Measurements from ENCODE around the gene CYTH1. TPM values are rescaled to one million over a fixed set of nuclear protein-coding genes. Genes with fewer than 3 reads are reported as not detected.

CYTH1 gene
- total RNA-seq, 1 experiment from 2014 or later, result 34.3 TPM

GRCh38 chr17:78819806-78820792 lies 38.0 kb upstream of the CYTH1 start:
- Histone ChIP-seq H4K20me1 (ENCODE audit: insufficient read depth) (peaks cover 7% of the 10 kb centered on the region; the same call in 1 of the 2 replicates), H3K9ac (ENCODE audit: low read length) (no peak overlapping the region), H2AFZ (ENCODE audit: low read depth, low read length, poor library complexity, severe bottlenecking) (no peak overlapping the region), H3K36me3 (ENCODE audit: control insufficient read depth in 1 of 2, insufficient read depth in 2 of 2, low read length in 2 of 2) (peaks cover 75 to 93% of the 10 kb centered on the region in 2 experiments), H3K4me1 (ENCODE audit: control insufficient read depth in 1 of 2, insufficient read depth in 2 of 2, low read length in 2 of 2) (no peaks in the 10 kb centered on the region), H3K4me2 (ENCODE audit: low read length) (no peak overlapping the region), H3K9me3 (ENCODE audit: control insufficient read depth in 1 of 2, insufficient read depth in 1 of 2, low read depth in 1 of 2, low read length in 2 of 2) (no peaks in the 10 kb centered on the region), H3K27ac (ENCODE audit: low read depth, low read length) (no peak overlapping the region), H3K9me2 (ENCODE audit: insufficient read depth) (no peaks in the 10 kb centered on the region), H3K27me3 (ENCODE audit: insufficient read depth, low read length) (no peaks in the 10 kb centered on the region), H3K79me2 (ENCODE audit: insufficient read depth, low read length) (peaks cover 60% of the 10 kb centered on the region), H3K4me3 (replicated peaks in 1 of 2; ENCODE audit: low read depth in 1 of 2, low read length in 2 of 2) (no peak overlapping the region)
- no TSS peak for BruUV-seq (replicated peaks)
- no peak for ATAC-seq
- RAD21 ChIA-PET (ENCODE audit: low non-redundant PET in 1 of 2, low total read pairs in 2 of 2, uncharacterized antibody in 2 of 2, unreplicated experiment in 2 of 2), result no interaction called here
- CTCF ChIA-PET, result no interaction called here
- intact Hi-C loops (cut with micrococcal nuclease), result no loop called here
- POLR2A ChIA-PET, result no interaction called here
- DNase-seq (ENCODE audit: low read depth, low spot score), result no peak
- TF ChIP-seq ZFX (IDR thresholded peaks at IDR 0.05) (no peak), TCF7L2 (IDR thresholded peaks at IDR 0.05; ENCODE audit: borderline replicate concordance, extremely low read depth, insufficient read depth, insufficient read length) (no peak), ZNF274 (IDR thresholded peaks at IDR 0.05; ENCODE audit: low read depth, low read length) (no peak), CEBPB (IDR thresholded peaks at IDR 0.05; ENCODE audit: low read depth) (no peak), EGR1 (IDR thresholded peaks at IDR 0.05; ENCODE audit: low read depth) (no peak), SIN3A (IDR thresholded peaks at IDR 0.05; ENCODE audit: low read depth) (no peak), POLR2A (IDR thresholded peaks at IDR 0.05; ENCODE audit: borderline replicate concordance, extremely low read depth, insufficient read depth, insufficient read length) (no peak), SP1 (IDR thresholded peaks at IDR 0.05; ENCODE audit: low read depth) (no peak), ZBTB33 (IDR thresholded peaks at IDR 0.05; ENCODE audit: extremely low read depth, insufficient replicate concordance, low read length) (no peak), ATF3 (IDR thresholded peaks at IDR 0.05) (no peak), EZH2 (IDR thresholded peaks at IDR 0.05) (no peak), POLR2AphosphoS5 (IDR thresholded peaks at IDR 0.05; ENCODE audit: low read depth, low read length) (no peak), MAX (IDR thresholded peaks at IDR 0.05) (no peak), JUND (IDR thresholded peaks at IDR 0.05) (no peak), ELF1 (IDR thresholded peaks at IDR 0.05; ENCODE audit: borderline replicate concordance, low read depth) (no peak), CBX3 (IDR thresholded peaks at IDR 0.05; ENCODE audit: low read depth) (no peak), CTCF (IDR thresholded peaks at IDR 0.05 in 2 of 3, conservative IDR thresholded peaks at IDR 0.05 in 1 of 3; ENCODE audit: borderline replicate concordance in 1 of 3, insufficient read depth in 1 of 3, low read depth in 2 of 3, low read length in 2 of 3) (no peak), FOSL1 (IDR thresholded peaks at IDR 0.05; ENCODE audit: low read depth) (no peak), REST (IDR thresholded peaks at IDR 0.05; ENCODE audit: low read depth) (no peak)

Measured in HCT116 (cell line).